Osteoblast (primary cell): Measurements from ENCODE around the gene CNST. TPM values are rescaled to one million over a fixed set of nuclear protein-coding genes. Genes with fewer than 3 reads are reported as not detected.
A peak's percentile ranks its signal among the peaks of the same experiment; 100 is the strongest.
"Not testable (repeated sequence)": the region's sequence is repeated elsewhere in the genome, so short reads cannot be mapped to it uniquely, and the experiment has no call there.

Experiments
- DNase-seq: peaks from one replicate; pipeline ENCODE4 v3.0.0; 2011; ENCODE audit warnings: low spot score, mixed read lengths; ENCODE audit not compliant: insufficient read length; ENCODE audit errors: missing footprints
- H2AFZ ChIP-seq: 2 replicates; pipeline ENCODE4 v1.6.0; 2011; ENCODE audit warnings: mild to moderate bottlenecking, low read length
- H3K27ac ChIP-seq: 2 replicates; pipeline ENCODE4 v1.5.1; 2011; ENCODE audit warnings: mild to moderate bottlenecking, low read depth, low read length, moderate library complexity
- H3K27me3 ChIP-seq: 2 replicates; pipeline ENCODE4 v1.6.0; 2012; ENCODE audit warnings: mild to moderate bottlenecking, control low read depth, inconsistent platforms, low read length, moderate library complexity; ENCODE audit not compliant: insufficient read depth
- H3K36me3 ChIP-seq: 2 replicates; pipeline ENCODE4 v1.5.1; 2011; ENCODE audit warnings: mild to moderate bottlenecking, low read length, control low read depth, moderate library complexity; ENCODE audit not compliant: insufficient read depth
- H3K4me1 ChIP-seq: 2 replicates; pipeline ENCODE4 v1.5.1; 2011; ENCODE audit warnings: mild to moderate bottlenecking, low read length, control low read depth, moderate library complexity; ENCODE audit not compliant: insufficient read depth
- H3K4me2 ChIP-seq: 2 replicates; pipeline ENCODE4 v1.6.0; 2011; ENCODE audit warnings: mild to moderate bottlenecking, low read length; ENCODE audit not compliant: insufficient read depth
- H3K4me3 ChIP-seq: fragments of 200-600 bp; sonication (generic); 3 replicates; pipeline ENCODE4 v1.5.1; 2012; ENCODE audit warnings: mild to moderate bottlenecking, low read length, inconsistent platforms; ENCODE audit not compliant: insufficient read depth
- H3K79me2 ChIP-seq: 2 replicates; pipeline ENCODE4 v1.6.0; 2012; ENCODE audit warnings: mild to moderate bottlenecking, low read length, control low read depth, inconsistent platforms; ENCODE audit not compliant: insufficient read depth
- H3K9me3 ChIP-seq: 2 replicates; pipeline ENCODE4 v1.5.1; 2011; ENCODE audit warnings: low read depth, low read length, control low read depth
- H4K20me1 ChIP-seq: 2 replicates; pipeline ENCODE4 v1.6.0; 2012; ENCODE audit warnings: mild to moderate bottlenecking, low read length, control low read depth; ENCODE audit not compliant: insufficient read depth
- total RNA-seq: library from RNA; depleted of rRNA; stranded (reverse); fragments of >200 nt; gene quantifications from 2 replicates; pipeline ENCODE4 v1.2.3, GENCODE V29; 2012
- TF ChIP-seq, protein P1 (sequence below): IDR thresholded peaks from 2 replicates; pipeline ENCODE4 v1.5.1; 2011; ENCODE audit warnings: mild to moderate bottlenecking, low read depth, low read length, moderate library complexity; ENCODE audit errors: extremely low read depth

CNST gene
- total RNA-seq, 1 donor = 25.7 TPM

DNA sequence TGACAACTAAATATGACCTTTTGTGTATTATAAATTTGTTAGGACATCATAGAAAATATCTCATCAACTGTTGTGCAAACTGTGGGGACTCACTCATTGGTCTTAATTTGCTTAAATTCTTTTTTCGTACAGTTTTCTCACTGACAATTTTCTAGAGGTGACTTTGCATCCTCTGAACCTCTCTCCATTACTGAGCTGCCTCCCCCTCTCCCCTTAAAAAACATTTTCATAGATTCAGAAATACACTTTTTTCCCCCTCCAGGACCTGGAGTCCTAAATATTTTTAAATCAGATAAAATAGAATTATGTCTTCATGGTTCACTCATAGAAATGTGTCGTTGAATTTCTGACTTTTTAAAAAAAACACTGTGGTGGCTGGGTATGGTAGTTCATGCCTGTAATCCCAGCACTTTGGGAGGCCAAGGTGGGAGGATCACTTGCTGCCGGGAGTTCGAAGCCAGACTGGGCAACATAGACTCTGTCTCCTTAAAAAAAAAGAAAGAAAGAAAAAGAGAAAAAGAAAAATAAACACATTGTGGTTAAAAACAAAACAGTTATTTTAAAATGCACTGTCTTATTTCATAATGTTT is 1.5 kb downstream of the CNST start:
- TF ChIP-seq, protein P1, sequence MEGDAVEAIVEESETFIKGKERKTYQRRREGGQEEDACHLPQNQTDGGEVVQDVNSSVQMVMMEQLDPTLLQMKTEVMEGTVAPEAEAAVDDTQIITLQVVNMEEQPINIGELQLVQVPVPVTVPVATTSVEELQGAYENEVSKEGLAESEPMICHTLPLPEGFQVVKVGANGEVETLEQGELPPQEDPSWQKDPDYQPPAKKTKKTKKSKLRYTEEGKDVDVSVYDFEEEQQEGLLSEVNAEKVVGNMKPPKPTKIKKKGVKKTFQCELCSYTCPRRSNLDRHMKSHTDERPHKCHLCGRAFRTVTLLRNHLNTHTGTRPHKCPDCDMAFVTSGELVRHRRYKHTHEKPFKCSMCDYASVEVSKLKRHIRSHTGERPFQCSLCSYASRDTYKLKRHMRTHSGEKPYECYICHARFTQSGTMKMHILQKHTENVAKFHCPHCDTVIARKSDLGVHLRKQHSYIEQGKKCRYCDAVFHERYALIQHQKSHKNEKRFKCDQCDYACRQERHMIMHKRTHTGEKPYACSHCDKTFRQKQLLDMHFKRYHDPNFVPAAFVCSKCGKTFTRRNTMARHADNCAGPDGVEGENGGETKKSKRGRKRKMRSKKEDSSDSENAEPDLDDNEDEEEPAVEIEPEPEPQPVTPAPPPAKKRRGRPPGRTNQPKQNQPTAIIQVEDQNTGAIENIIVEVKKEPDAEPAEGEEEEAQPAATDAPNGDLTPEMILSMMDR = no peak
- peak overlapping the region; percentile 76 for H3K4me2 ChIP-seq
- peaks cover 86% of the 10 kb centered on the region for H3K79me2 ChIP-seq
- DNase-seq = no peak
- peaks cover 3% of the 10 kb centered on the region for H3K36me3 ChIP-seq
- peak overlapping the region; percentile 95 for H3K27ac ChIP-seq
- H3K27me3 ChIP-seq = no peaks in the 10 kb centered on the region
- H3K4me3 ChIP-seq = peak overlapping the region; percentile 96
- no peaks in the 10 kb centered on the region for H4K20me1 ChIP-seq
- H3K9me3 ChIP-seq = no peaks in the 10 kb centered on the region
- peaks cover 32% of the 10 kb centered on the region for H3K4me1 ChIP-seq
- no peak overlapping the region for H2AFZ ChIP-seq

DNA sequence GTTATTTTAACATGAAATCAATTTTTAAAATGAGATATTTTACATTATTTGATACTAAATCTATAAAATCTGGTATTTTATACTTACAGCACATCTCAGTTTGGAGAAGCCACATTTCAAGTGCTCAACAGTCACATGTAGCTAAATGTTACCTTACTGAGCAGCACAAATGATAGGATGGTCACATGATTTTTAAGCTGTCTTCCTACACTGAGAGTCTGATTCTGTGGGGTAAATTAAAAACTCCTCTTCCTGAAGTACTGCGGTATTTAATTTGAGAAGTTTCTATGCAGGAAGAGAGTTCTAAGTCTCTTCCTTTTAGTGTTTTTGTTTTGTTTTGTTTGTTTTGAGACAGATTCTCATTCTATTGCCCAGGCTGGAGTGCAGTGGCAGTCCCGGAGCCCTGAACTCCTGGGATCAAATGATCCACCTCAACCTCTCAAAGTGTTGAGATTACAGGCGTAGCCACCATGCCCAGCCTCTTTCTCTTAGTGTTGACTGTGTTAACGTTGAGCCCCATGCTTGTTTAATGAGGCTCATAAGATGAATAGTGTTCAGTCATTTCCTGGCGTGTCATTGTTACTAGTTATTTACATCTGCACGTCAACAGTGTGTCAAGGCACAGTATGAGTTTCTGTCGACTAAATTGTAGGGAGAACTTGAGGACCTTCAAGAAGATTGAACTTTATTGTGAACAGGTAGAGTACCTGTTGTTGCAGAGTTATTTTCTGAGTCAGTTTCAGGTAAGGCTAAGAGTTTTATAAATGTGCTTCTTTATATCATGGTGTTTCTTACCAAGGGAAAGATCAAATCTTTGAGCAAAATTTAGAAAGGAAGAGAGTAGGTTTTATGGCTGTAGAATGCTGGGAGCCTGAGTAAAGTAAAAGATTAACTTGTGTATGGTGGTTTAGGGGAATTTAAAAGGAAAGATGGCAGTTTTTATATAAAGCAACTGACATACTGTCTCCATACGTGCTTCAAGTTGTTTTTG is 3.3 kb downstream of the CNST start:
- Histone ChIP-seq H3K4me2 (peak overlapping the region; percentile 47), H3K4me1 (peaks cover 32% of the 10 kb centered on the region), H3K36me3 (peaks cover 3% of the 10 kb centered on the region), H4K20me1 (no peaks in the 10 kb centered on the region), H3K9me3 (no peaks in the 10 kb centered on the region), H3K79me2 (peaks cover 87% of the 10 kb centered on the region), H3K4me3 (no peak overlapping the region), H3K27ac (peak overlapping the region; percentile 95), H3K27me3 (no peaks in the 10 kb centered on the region), H2AFZ (no peak overlapping the region)
- DNase-seq = no peak
- TF ChIP-seq, protein P1 = no peak

DNA sequence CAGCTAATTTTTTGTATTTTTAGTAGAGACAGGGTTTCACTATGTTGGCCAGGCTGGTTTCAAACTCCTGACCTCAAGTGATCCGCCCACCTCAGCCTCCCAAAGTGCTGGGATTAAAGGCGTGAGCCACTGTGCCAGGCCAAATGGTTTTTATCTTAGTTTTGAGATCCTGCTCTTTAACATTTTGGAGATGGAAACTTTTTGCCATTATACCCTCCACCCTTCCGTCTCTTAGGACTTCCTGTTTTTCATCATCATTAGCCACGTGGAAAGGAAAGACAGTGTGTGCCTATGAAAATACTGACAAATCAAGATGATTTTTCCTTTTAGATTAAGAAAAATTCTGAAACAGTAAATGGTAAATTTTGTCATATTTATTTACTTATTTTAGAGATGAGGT is 5.1 kb downstream of the CNST start:
- H2AFZ ChIP-seq, DNase-seq, H3K4me3 ChIP-seq, H3K9me3 ChIP-seq, H4K20me1 ChIP-seq, H3K4me2 ChIP-seq, H3K36me3 ChIP-seq, H3K27me3 ChIP-seq, H3K27ac ChIP-seq: not testable (repeated sequence)
- Histone ChIP-seq H3K4me1 (peaks cover 27% of the 10 kb centered on the region), H3K79me2 (peaks cover 87% of the 10 kb centered on the region)

DNA sequence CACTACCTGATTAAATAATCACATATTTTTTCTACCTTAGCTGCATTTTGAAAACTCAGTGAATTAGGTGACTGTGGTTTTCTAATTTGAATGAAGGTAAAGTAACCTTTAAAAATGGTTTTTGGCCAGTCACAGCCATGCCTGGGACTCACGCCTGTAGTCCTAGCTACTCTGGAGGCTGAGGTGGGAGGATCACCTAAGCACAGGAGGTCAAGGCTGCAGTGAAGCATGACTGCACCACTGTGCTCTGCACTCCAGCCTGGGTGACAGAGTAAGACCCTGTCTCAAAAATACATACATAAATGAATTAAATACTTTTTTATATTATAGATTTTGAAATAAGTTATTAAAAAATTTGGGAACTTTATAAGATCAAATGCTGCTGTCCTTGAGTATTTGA is 5.7 kb downstream of the CNST start:
- peaks cover 3% of the 10 kb centered on the region for H3K36me3 ChIP-seq
- no peaks in the 10 kb centered on the region for H3K9me3 ChIP-seq
- peaks cover 89% of the 10 kb centered on the region for H3K79me2 ChIP-seq
- H2AFZ ChIP-seq = no peak overlapping the region
- no peak for DNase-seq
- no peak overlapping the region for H3K4me2 ChIP-seq
- H3K4me1 ChIP-seq = peaks cover 27% of the 10 kb centered on the region
- no peak overlapping the region for H3K4me3 ChIP-seq
- H3K27ac ChIP-seq = no peak overlapping the region
- H4K20me1 ChIP-seq = peaks cover 3% of the 10 kb centered on the region
- no peaks in the 10 kb centered on the region for H3K27me3 ChIP-seq
- TF ChIP-seq, protein P1 = no peak
